ENCODE measurements around the gene ASCL4. TPM values are rescaled to one million over a fixed set of nuclear protein-coding genes. Genes with fewer than 3 reads are reported as not detected.

Gene ASCL4
- total and polyA plus RNA-seq, 2 donors (not counting 1 experiment from before 2014, with no cell fraction given), result not detected

- no peak overlapping the region for H3K4me2 ChIP-seq (ENCODE audit: extremely low read depth, insufficient read depth, low read length)
- H3K27me3 ChIP-seq (ENCODE audit: control insufficient read depth, insufficient read depth, low read length), result no peaks in the 10 kb centered on the region
- no peaks in the 10 kb centered on the region for H3K36me3 ChIP-seq (ENCODE audit: control insufficient read depth, insufficient read depth, low read length)
- no peaks in the 10 kb centered on the region for H3K4me1 ChIP-seq (ENCODE audit: control insufficient read depth, extremely low read depth, insufficient read depth, low read length)
- no peaks in the 10 kb centered on the region for H4K20me1 ChIP-seq (ENCODE audit: control insufficient read depth, extremely low read depth, insufficient read depth, low read length)
- H3K9ac ChIP-seq (ENCODE audit: insufficient read depth, low read length), result no peak overlapping the region
- H3K79me2 ChIP-seq (ENCODE audit: control insufficient read depth, insufficient read depth, low read length), result no peaks in the 10 kb centered on the region
- H3K9me3 ChIP-seq (ENCODE audit: control insufficient read depth, insufficient read depth, low read depth, low read length), result no peaks in the 10 kb centered on the region
- TF ChIP-seq EZH2 (IDR thresholded peaks at IDR 0.05; ENCODE audit: low read length, missing control alignments) (no peak), CTCF (conservative IDR thresholded peaks at IDR 0.05 in 1 of 2, IDR thresholded peaks at IDR 0.05 in 1 of 2; ENCODE audit: low read depth in 1 of 2, low read length in 2 of 2) (no peak)
- no peak overlapping the region for H3K27ac ChIP-seq (ENCODE audit: insufficient read depth, low read length)
- H3K4me3 ChIP-seq (replicated peaks in 1 of 4; ENCODE audit: control extremely low read depth in 1 of 4, insufficient read depth in 1 of 4, low read depth in 3 of 4, low read length in 4 of 4), result no peak overlapping the region
- H2AFZ ChIP-seq (ENCODE audit: low read length), result no peak overlapping the region
- DNase-seq (ENCODE audit: low read depth in 2 of 2), result no peak
Observed at GRCh38 chr12:107822356-107822755, 47.9 kb downstream of the ASCL4 start.

Other genes with a start within 250 kb of the ASCL4 start
- 42.3 and 51.1 TPM in 2 replicates for gene PWP1, start 88.9 kb upstream of the ASCL4 start, total RNA-seq
- 218 and 237 TPM in 2 replicates for gene PWP1, start 88.9 kb upstream of the ASCL4 start, polyA plus RNA-seq
- 18.2 and 22.5 TPM in 2 replicates for gene PRDM4, start 13.6 kb upstream of the ASCL4 start, total RNA-seq
- gene PRDM4, start 13.6 kb upstream of the ASCL4 start, polyA plus RNA-seq, result 23.9 and 27.8 TPM in 2 replicates